PC-9 (cell line): ENCODE results near the gene TPK1. TPM values are rescaled to one million over a fixed set of nuclear protein-coding genes. Genes with fewer than 3 reads are reported as not detected.

ENCODE experiments used
- BruUV-seq: library from RNA; stranded (reverse); fragments of 400-500 nt; replicated peaks from 2 replicates; lab custom pipeline; 2021; lab: Mats Ljungman, UMichigan
- CTCF ChIA-PET: fragments of 300-600 bp; sonication (Branson Sonifier 250); formaldehyde crosslinking; loops from one replicate; lab custom pipeline; 2022; ENCODE audit warnings: antibody characterized with exemption; lab: Charles Lee
- POLR2A ChIA-PET: fragments of 300-600 bp; sonication (Branson Sonifier 250); formaldehyde crosslinking; loops from one replicate; lab custom pipeline; 2022; ENCODE audit warnings: antibody characterized with exemption; ENCODE audit not compliant: unreplicated experiment; lab: Charles Lee
- DNase-seq, 2 experiments: peaks; one replicate each; pipeline versions ENCODE4 v3.0.0 to v3.0.0-alpha.2; 2015 to 2022; ENCODE audit warnings: mixed read lengths in 1 of 2
- H2AFZ ChIP-seq: fragments of 200-600 bp; sonication (generic); 2 replicates; pipeline ENCODE4 v1.8.1; 2017; ENCODE audit warnings: antibody characterized with exemption
- H3F3A ChIP-seq: fragments of 200-600 bp; sonication (generic); 2 replicates; pipeline ENCODE4 v1.8.1; 2017; ENCODE audit warnings: antibody characterized with exemption, mild to moderate bottlenecking, low read depth; ENCODE audit not compliant: insufficient read depth
- H3K27ac ChIP-seq: fragments of 200-600 bp; sonication (generic); 2 replicates; pipeline ENCODE4 v1.6.1; 2016; ENCODE audit warnings: mixed run types
- H3K27me3 ChIP-seq: fragments of 200-600 bp; sonication (generic); 2 replicates; pipeline ENCODE4 v1.6.1; 2016; ENCODE audit warnings: low read depth, mixed run types; ENCODE audit not compliant: insufficient read depth
- H3K36me3 ChIP-seq: fragments of 200-600 bp; sonication (generic); 2 replicates; pipeline ENCODE4 v1.6.1; 2016; ENCODE audit warnings: low read depth, mixed run types
- H3K4me1 ChIP-seq: fragments of 200-600 bp; sonication (generic); replicated peaks from 2 replicates; pipeline ENCODE4 v1.6.1; 2016; ENCODE audit warnings: mixed run types; ENCODE audit not compliant: insufficient read depth
- H3K4me2 ChIP-seq: fragments of 200-600 bp; sonication (generic); 2 replicates; pipeline ENCODE4 v1.6.1; 2017; ENCODE audit warnings: mixed run types
- H3K4me3 ChIP-seq: fragments of 200-600 bp; sonication (generic); 2 replicates; pipeline ENCODE4 v1.6.1; 2016; ENCODE audit warnings: mixed run types
- H3K79me2 ChIP-seq: fragments of 200-600 bp; sonication (generic); 2 replicates; pipeline ENCODE4 v1.6.1; 2017; ENCODE audit warnings: low read depth, mixed run types
- H3K9me2 ChIP-seq: fragments of 200-600 bp; sonication (generic); 2 replicates; pipeline ENCODE4 v1.8.1; 2017; ENCODE audit warnings: mild to moderate bottlenecking; ENCODE audit not compliant: insufficient read depth
- H3K9me3 ChIP-seq: fragments of 200-600 bp; sonication (generic); 2 replicates; pipeline ENCODE4 v1.8.1; 2016; ENCODE audit warnings: low read depth; ENCODE audit not compliant: insufficient read depth
- H4K20me1 ChIP-seq: fragments of 200-600 bp; sonication (generic); 2 replicates; pipeline ENCODE4 v1.8.1; 2017; ENCODE audit not compliant: insufficient read depth
- CTCF ChIP-seq: fragments of 200-600 bp; sonication (generic); conservative IDR thresholded peaks from 2 replicates; pipeline ENCODE4 v1.6.1; 2017; ENCODE audit warnings: mixed run types, antibody characterized with exemption, mild to moderate bottlenecking, moderate library complexity
- EZH2 ChIP-seq: fragments of 200-600 bp; sonication (generic); IDR thresholded peaks from 2 replicates; pipeline ENCODE4 v1.8.0; 2017; ENCODE audit warnings: antibody characterized with exemption, low read depth
- intact Hi-C: fragments of 100-400 bp; cut with micrococcal nuclease; formaldehyde crosslinking; loops from one replicate; pipeline ENCODE4 v1.10.0; 2022; ENCODE audit not compliant: unreplicated experiment
- total RNA-seq: library from RNA; stranded (reverse); gene quantifications from 2 replicates; pipeline ENCODE4 v1.2.3, GENCODE V29; 2021

The TPK1 gene
- total RNA-seq, 1 experiment from 2014 or later = 0.90 TPM

GRCh38 chr7:144691240-144691639, 144.6 kb downstream of the TPK1 start:
- ChIA-PET CTCF (no interaction called here), POLR2A (no interaction called here)
- intact Hi-C loops = no loop called here
- no peak overlapping the region for H3K4me3 ChIP-seq
- H2AFZ ChIP-seq = no peak overlapping the region
- H3K4me1 ChIP-seq = no peaks in the 10 kb centered on the region
- no peaks in the 10 kb centered on the region for H4K20me1 ChIP-seq
- H3K9me3 ChIP-seq = no peaks in the 10 kb centered on the region
- no peaks in the 10 kb centered on the region for H3K9me2 ChIP-seq
- no peaks in the 10 kb centered on the region for H3K27me3 ChIP-seq
- no peak for DNase-seq
- no peak for TF ChIP-seq CTCF
- TF ChIP-seq EZH2 = no peak
- BruUV-seq = no TSS peak
- no peak overlapping the region for H3K27ac ChIP-seq
- H3F3A ChIP-seq = no peaks in the 10 kb centered on the region
- H3K4me2 ChIP-seq = no peak overlapping the region
- H3K79me2 ChIP-seq = no peaks in the 10 kb centered on the region
- no peaks in the 10 kb centered on the region for H3K36me3 ChIP-seq

DNA sequence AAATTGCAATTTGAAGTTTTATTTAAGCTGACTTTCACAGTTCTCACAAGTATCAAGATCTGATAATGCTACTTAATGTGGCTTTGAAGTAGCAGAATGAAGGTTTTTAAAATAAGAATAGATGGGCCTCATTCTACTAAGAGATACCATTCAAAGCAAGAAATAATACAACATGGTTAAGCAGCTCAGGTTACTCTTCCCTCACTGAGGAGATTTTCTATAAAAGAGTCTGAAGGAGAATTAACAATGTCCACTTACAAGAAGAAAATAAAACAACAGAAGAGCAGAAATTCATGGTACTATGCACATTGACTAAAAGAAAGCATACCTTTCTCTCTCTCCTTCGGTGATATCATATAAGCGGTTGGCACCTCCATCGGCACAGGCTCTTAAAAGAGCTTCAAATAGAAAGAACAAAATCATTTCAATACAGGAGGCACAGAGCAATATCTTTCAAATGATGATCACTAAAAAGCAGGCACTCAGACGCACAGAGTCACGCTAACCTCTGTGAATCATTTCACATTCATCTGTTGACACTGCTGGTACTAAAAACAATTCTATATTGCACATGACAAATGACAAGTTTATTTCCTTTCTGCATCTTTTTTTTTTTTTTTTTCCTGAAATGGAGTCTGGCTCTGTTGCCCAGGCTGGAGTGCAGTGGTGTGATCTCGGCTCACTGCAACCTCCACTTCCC, 153.1 kb downstream of the TPK1 start:
- Histone ChIP-seq H3K27ac (no peak overlapping the region), H3K4me2 (no peak overlapping the region), H3K27me3 (no peaks in the 10 kb centered on the region), H3K9me3 (no peaks in the 10 kb centered on the region), H3K79me2 (no peaks in the 10 kb centered on the region), H3F3A (no peaks in the 10 kb centered on the region), H3K36me3 (no peaks in the 10 kb centered on the region), H4K20me1 (no peaks in the 10 kb centered on the region), H3K9me2 (no peaks in the 10 kb centered on the region), H3K4me3 (no peak overlapping the region), H3K4me1 (no peaks in the 10 kb centered on the region), H2AFZ (no peak overlapping the region)
- TF ChIP-seq EZH2 = no peak
- no peak for TF ChIP-seq CTCF
- no TSS peak for BruUV-seq
- intact Hi-C loops = no loop called here
- ChIA-PET CTCF (no interaction called here), POLR2A (no interaction called here)
- DNase-seq = no peak

DNA sequence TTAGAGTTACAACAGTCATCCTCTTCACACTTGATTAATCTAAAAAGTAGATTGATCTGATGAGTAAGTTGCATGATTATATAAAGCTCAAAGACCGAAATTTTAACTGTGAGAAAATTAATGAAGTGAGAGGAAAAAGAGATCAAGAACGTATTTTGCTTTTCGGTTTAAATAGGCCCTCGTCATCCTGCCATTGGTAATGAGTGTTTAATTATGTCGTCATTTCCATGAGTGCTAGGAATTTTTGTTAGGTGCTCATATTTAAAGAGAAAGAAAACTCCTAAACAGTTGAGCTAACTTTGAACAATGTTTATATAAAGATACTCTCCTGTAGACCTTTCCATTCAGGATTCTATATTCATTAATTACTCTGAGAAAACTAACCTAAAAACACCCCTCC, 159.4 kb downstream of the TPK1 start:
- intact Hi-C loops = no loop called here
- no peak overlapping the region for H3K4me3 ChIP-seq

GRCh38 chr7:144674550-144674949, 161.3 kb downstream of the TPK1 start:
- H3K27me3 ChIP-seq = no peaks in the 10 kb centered on the region
- intact Hi-C loops = no loop called here
- no peak overlapping the region for H3K4me3 ChIP-seq
- H3K27ac ChIP-seq = no peak overlapping the region
- H3F3A ChIP-seq = no peaks in the 10 kb centered on the region
- H4K20me1 ChIP-seq = no peaks in the 10 kb centered on the region
- H3K4me1 ChIP-seq = no peaks in the 10 kb centered on the region
- H3K36me3 ChIP-seq = no peaks in the 10 kb centered on the region
- no peak overlapping the region for H2AFZ ChIP-seq
- H3K4me2 ChIP-seq = no peak overlapping the region
- DNase-seq = no peak
- H3K9me3 ChIP-seq = no peaks in the 10 kb centered on the region
- TF ChIP-seq CTCF = no peak
- TF ChIP-seq EZH2 = no peak
- no peaks in the 10 kb centered on the region for H3K9me2 ChIP-seq
- CTCF ChIA-PET = no interaction called here
- no TSS peak for BruUV-seq
- POLR2A ChIA-PET = no interaction called here
- H3K79me2 ChIP-seq = no peaks in the 10 kb centered on the region

More for the DNA sequence above, 159.4 kb downstream of the TPK1 start:
- no peaks in the 10 kb centered on the region for H3K27me3 ChIP-seq
- ChIA-PET CTCF (no interaction called here), POLR2A (no interaction called here)
- BruUV-seq = no TSS peak
- no peaks in the 10 kb centered on the region for H3K79me2 ChIP-seq
- H4K20me1 ChIP-seq = no peaks in the 10 kb centered on the region
- no peak for TF ChIP-seq EZH2
- no peak overlapping the region for H3K27ac ChIP-seq
- H3K4me2 ChIP-seq = no peak overlapping the region
- H3K4me1 ChIP-seq = no peaks in the 10 kb centered on the region
- no peak for DNase-seq
- H3F3A ChIP-seq = no peaks in the 10 kb centered on the region
- no peaks in the 10 kb centered on the region for H3K36me3 ChIP-seq
- H3K9me3 ChIP-seq = no peaks in the 10 kb centered on the region
- H3K9me2 ChIP-seq = no peaks in the 10 kb centered on the region
- no peak overlapping the region for H2AFZ ChIP-seq
